ENCODE measurements around the gene SPDYE2.
"Not testable (repeated sequence)": the region's sequence is repeated elsewhere in the genome, so short reads cannot be mapped to it uniquely, and the experiment has no call there.

SPDYE2 gene

GRCh38 chr7:102599699-102600098 is 48.7 kb downstream of the SPDYE2 start:
- DNase-seq (ENCODE audit: extremely low read depth in 1 of 2, low read depth in 1 of 2), result not testable (repeated sequence)

DNA sequence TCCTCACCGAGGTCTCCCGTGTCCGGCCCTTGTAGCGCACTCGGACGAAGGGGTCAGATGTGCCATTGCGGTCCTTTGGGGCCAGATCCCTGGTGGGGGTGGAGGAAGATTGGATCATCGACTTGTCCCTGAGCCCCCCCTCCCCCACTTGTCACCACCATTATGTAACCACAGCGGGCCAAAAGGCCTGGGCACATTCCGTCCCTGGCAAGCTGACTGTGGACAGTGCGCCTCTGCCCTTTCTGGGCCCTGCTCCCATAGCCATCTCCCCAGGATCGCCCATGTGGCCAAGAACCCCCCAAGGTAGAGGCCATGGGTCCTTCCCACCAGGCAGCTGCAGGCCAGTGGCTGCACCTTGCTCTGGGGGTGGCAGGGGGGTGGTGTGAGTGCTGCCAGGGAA is 51.3 kb downstream of the SPDYE2 start:
- not testable (repeated sequence) for DNase-seq (ENCODE audit: extremely low read depth in 1 of 2, low read depth in 1 of 2)

- DNase-seq (ENCODE audit: extremely low read depth in 1 of 2, low read depth in 1 of 2), result not testable (repeated sequence)
These were observed 53.6 kb downstream of the SPDYE2 start for GRCh38 chr7:102604431-102605145.

DNA sequence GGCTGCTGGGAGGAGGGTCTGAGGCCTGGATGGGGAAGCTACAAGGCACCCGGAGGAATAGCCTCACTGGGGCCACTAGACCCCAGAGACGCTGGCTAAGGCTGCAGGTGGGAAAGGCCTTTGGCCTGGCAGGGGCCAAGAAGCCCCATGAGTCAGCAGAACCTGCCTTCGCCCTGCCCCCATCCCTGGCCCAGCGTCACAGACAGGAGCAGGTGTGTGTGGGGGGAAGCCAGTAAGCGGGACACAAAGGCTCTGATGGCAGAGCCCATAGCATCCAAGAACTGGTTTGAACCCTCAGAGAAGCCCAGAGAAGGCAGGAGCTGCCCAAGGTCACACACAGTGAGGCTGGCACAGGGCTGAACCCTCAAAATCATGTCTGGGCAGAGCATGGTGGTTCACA is 55.8 kb downstream of the SPDYE2 start:
- not testable (repeated sequence) for DNase-seq (ENCODE audit: extremely low read depth in 1 of 2, low read depth in 1 of 2)

DNA sequence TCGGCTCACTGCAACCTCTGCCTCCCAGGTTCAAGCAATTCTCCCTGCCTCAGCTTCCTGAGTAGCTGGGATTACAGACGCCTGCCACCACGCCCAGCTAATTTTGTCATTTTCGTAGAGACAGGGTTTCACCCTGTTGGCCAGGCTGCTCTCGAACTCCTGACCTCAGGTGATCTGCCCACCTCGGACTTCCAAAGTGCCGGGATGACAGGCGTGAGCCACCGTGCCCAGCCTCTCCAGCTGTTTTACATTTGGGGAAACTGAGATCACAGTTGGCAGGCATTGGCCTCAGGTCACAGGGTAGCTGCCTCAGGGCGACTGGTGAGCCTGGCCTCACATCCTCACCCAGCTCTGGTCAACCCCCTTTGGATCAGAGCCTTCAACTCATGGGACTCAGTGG is 58.7 kb downstream of the SPDYE2 start:
- DNase-seq (ENCODE audit: extremely low read depth in 1 of 2, low read depth in 1 of 2), result not testable (repeated sequence)

DNA sequence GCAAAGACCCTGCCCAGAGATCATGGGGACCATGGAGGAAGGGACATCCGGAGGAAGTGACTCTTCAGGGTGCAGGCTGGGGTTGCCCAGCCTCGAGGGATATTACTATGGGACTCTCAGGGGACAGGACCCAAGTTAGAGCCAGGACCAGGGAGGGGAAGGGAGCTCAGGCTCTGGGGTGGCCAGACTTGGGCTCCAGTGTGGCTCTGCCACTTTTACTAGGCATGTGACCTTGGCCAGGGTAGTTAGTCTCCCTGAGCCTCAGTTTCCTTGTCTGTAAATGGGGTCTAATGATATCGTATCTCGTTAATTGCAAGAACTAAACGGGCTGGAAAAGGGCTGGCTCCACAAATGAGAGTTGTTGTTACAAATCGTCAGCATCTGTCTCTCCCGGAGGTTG is 59.4 kb downstream of the SPDYE2 start:
- DNase-seq (ENCODE audit: extremely low read depth in 1 of 2, low read depth in 1 of 2), result not testable (repeated sequence)

- not testable (repeated sequence) for DNase-seq (ENCODE audit: extremely low read depth in 1 of 2, low read depth in 1 of 2)
These were observed 60.1 kb downstream of the SPDYE2 start for GRCh38 chr7:102611013-102611674.

DNA sequence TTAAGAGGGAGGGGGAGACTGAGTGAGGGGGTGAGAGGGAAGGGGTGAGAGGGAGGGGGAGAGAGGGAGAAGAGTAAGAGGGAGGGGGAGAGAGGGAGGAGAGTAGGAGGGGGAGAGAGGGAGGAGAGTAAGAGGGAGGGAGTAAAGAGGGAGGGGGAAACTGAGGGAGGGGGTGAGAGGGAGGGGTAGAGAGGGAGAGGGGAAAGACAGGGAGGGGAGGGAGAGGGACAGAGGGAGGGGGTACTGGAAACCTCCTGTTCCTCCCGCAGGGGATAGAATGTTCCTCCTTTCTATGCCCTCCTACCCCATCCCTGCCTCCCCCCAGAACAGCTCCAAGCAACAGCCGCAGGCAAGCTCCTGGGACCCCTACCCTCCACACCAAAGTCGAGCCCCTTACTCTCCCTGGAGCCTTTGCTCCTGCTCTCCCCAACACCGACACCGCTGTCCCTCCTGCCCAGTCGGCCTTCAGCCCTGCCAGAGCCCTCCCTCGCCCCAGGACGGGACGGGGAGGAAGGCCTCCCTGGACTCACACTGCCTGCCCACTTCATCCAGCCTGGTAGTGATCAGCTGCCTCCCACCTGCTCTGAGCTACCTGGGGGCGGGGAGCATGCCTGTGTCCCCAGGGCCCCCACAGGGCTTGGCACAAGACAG is 60.8 kb downstream of the SPDYE2 start:
- DNase-seq (ENCODE audit: extremely low read depth in 1 of 2, low read depth in 1 of 2), result not testable (repeated sequence)

Data from activated CD8-positive, alpha-beta memory T cell treated with anti-CD3 and anti-CD28 coated beads for 1 hour (primary cell).